ENCODE results near the gene GLIS2.

The GLIS2 gene

GRCh38 chr16:4315186-4316107 lies at the start of gene GLIS2:
TSS of gene GLIS2 (plus strand) at chr16:4316067. CDS start at chr16:4332281, 16,214 bp downstream.
- DNase-seq, result no peak

DNA sequence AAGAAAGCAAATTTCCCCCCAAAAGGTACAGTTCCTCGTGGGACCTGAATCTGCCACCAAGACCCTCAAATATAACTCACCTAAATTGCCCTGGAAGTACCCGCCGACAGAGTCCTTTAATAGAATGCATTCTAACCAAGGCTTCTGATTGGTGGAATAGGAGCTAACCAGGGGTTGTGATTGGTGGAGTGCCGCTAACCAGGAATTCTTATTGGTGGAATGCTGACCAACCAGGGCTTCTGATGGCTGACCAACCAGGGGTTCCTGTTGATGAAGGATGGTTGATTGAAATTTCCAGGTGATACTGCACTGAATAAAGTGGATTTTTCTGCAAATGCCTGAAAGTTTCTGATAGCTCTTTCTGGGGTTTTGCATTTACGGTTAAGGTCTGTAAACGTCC lies 49.5 kb upstream of the GLIS2 start:
- no peak for DNase-seq

DNA sequence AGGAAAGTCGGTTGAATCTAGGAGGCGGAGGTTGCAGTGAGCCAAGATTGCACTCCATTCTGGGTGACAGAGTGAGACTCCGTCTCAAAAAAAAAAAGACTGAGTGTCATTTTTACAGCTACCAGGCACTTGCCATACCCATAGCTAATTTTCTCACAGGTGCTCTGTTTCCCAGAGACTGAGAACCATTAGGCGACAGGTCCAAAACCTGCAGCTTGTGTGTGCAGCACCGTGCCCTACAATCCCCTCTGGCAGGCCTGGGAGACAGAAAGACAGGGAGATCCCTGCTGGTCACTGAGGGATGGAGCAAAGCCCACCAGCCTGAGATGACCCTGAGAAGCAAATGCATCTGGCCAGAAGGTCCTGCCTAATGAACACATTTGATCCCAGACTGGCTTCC lies 45.8 kb upstream of the GLIS2 start:
- DNase-seq, result no peak

DNA sequence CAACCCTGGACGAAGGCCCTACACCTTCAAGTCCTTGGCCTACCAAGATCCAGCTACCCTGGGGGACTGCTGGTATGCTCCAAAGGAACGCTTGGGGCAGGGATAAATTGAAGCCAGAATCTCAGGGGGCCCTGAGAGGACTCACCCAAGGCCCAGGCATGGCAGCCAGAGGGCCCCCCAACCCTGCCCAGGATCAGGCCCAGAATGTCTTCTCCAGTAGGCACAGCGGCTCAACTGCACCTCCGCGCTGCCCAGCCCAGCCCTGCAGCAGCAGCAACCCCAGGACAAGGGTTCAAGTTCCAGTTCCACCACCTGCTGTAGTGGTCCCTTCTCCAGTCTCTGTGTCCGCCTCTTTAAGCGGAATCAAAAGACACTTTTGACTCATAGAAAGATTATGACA lies 45.3 kb upstream of the GLIS2 start:
- no peak for DNase-seq

GRCh38 chr16:4271176-4272113 lies 44.4 kb upstream of the GLIS2 start:
- peak; percentile 89 for DNase-seq

GRCh38 chr16:4272114-4272956 lies 43.5 kb upstream of the GLIS2 start:
- no peak for DNase-seq

- peak; percentile 58 for DNase-seq
Measured at GRCh38 chr16:4273858-4274311, 42.0 kb upstream of the GLIS2 start.

DNA sequence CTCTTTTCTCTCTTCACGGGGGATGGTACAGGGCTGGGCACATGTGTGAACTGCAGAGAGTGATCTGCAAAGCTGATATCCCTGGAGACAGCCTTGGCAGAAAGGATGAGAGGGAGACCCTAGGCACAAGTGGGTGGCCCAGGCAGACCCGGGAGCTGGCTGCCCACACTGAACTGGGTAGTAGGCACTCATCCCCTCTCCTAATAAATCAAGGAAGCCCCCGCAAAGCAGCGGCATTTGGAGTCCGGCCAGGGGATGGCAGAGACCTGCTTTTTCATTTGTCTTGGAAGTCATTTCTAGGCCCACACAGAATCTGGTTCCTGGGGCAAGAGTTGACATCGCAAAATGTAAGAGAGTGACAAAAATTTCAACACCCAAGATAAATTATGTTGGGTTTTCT lies 40.0 kb upstream of the GLIS2 start:
- DNase-seq, result no peak

DNA sequence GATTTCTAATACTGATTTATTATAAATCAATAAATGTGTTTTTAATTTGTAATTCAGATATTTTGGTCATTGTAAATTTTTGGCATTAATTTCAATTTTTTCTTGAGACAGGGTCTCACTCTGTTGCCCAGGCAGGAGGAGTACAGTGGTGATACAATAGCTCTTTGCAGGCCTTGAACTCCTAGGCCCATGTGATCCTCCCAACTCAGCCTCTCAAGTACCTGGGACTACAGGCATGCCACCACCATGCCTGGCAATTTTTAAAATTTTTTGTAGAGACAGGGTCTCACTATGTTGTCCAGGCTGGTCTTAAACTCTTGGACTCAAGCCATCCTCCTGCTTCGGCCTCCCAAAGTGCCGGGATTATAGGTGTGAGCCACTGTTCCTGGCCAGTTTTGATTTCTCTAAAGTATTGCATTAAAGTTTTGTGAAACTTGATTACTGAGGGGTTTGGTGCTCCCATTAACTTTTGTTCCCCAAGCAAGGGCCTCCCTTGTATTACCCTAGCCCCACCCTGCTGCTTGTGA lies 37.8 kb upstream of the GLIS2 start:
- DNase-seq, result no peak

DNA sequence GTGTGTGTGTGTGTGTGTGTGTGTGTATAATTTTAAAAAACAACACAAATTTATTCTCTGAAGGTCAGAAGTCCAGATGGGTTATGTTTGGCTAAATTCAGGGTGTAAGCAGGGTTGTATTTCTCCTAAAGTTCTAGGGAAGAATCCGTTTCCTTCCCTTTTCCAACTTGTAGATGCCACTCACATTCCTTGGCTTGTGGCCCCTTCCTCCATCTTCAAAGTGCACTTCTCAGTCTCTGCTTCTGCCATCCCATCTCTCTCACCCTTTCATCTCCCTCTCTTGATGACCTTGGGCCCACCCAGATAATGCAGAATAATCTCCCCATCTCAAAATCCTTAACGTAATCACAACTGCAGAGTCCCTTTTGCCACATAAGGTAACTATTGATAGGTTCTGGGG lies 35.2 kb upstream of the GLIS2 start:
- no peak for DNase-seq

- DNase-seq, result no peak
Measured at GRCh38 chr16:4283441-4283840, 32.4 kb upstream of the GLIS2 start.

DNA sequence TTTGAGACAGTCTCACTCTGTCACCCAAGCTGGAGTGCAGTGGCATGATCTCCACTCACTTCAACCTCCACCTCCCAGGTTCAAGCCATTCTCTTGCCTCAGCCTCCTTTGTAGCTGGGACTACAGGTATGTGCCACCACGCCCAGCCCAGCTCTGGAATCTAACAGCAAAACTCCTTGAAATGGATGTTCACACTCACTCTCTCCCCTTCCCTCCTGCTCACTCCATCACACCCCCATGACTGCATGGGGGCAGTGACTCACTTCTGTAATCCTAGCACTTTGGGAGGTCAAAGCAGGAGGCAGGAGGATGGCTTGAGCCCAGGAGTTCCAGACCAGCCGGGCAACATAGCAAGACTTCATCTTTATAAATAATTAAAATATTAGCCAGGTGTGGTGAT lies 31.9 kb upstream of the GLIS2 start:
- DNase-seq, result no peak

DNA sequence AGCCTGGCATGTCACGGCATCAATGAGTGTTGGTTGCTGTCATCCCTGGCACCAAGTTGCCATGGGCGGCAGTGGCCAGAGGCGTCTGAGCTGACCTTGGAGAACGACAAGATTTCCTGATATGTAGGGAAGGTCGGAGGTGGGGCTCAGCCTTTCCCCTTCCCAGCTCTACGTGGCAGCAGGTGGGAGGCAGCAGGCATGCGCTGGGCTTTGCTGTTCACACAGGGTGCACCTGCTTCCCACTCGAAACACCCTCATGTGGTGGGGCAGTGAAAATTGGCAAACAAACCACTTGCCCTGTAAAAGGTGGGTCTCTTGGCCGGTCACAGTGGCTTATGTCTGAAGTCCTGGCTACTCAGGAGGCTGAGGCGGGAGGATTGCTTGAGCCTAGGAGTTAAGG lies 30.7 kb upstream of the GLIS2 start:
- no peak for DNase-seq

- DNase-seq, result peak; percentile 87
Measured at GRCh38 chr16:4288148-4288921, 27.5 kb upstream of the GLIS2 start.

- DNase-seq, result no peak
Measured at GRCh38 chr16:4290236-4290830, 25.5 kb upstream of the GLIS2 start.

DNA sequence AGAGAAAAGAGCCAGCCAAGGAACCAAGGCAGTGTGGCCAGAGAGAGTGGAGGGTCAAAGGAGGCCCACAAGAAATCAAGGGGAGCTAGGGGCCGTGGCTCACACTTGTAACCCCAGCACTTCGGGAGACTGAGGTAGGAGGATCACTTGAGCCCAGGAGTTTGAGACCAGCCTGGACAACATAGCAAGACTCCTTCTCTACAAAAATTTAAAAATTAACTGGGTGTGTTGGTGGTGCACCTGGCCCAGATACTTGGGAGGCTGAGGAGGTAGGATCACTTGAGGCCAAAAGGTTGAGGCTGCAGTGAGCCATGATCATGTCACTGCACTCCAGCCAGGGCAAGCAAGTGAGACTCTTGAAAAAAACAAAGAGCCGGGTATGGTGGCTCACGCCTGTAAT lies 24.2 kb upstream of the GLIS2 start:
- no peak for DNase-seq

- no peak for DNase-seq
Measured at GRCh38 chr16:4293181-4293716, 22.6 kb upstream of the GLIS2 start.

GRCh38 chr16:4293822-4294457 lies 21.9 kb upstream of the GLIS2 start:
- no peak for DNase-seq

DNA sequence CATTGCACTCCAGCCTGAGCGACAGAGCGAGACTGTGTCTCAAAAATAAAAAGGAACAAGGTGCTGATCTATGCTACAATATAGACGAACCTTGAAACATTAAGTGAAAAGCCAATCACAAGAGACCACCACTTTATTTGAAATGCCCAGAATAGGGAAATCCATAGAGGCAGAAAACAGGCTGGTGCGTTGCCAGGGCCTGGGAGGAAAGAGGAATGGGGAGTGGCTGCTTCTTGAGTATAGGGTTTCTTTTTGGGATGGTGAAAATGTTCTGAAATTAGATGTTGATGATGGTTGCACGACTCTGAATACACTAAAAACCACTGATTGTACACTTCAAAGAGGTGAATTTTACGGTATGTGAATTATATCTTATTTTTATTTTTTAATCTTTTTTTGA lies 20.3 kb upstream of the GLIS2 start:
- DNase-seq, result no peak

GRCh38 chr16:4297480-4297879 lies 18.4 kb upstream of the GLIS2 start:
- no peak for DNase-seq

All from activated CD8-positive, alpha-beta memory T cell treated with anti-CD3 and anti-CD28 coated beads, Interleukin-2, amount 50 U/mL, for 4 hours (primary cell).